NCI-H1930 (cell line): ENCODE results near the gene SNAPC4.
"Not testable (repeated sequence)": the region's sequence is repeated elsewhere in the genome, so short reads cannot be mapped to it uniquely, and the experiment has no call there.

ENCODE experiments used
- DNase-seq, 2 experiments: peaks; one replicate each; lab custom pipeline; 2025; lab: John Stamatoyannopoulos, UW

Gene SNAPC4

DNA sequence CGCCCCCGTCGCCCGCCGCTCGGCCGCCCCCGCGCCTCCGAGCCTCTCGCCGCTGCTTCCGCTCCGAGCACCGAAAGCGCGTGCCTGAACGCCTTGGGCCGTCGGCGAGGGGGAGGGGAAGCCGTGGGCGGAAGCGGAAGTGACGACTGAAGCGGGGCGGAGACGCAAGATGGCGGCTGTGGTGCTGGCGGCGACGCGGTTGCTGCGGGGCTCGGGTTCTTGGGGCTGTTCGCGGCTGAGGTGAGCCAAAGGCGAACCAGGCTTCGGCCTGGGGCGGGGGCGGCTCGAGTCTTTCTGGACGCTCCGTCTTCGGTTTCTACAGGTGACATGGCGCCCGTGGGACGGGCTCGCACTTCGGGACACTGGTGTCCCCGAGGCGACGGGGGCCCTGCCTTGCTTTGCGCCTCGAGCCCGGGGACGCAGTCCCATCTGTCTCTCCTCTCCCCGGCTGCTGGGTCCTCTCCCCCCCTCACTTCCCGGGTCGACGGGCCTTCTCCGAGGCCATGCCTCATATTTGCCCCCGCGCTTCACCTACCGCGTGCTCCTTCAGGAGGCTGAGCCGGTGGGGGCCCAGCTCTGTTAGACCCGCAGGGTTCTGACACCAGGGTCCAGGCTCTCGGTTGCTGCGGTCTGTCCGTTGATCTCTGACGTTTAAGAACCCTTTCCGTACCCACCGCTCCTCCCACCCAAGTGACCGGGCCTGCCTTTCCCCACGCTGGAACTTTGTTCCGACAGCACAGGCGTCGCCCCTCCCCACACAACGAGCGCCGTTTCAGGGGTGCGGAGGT lies 10.7 kb upstream of the SNAPC4 start, which contains the start of the genes ENTR1 and PMPCA:
Gene ENTR1 (minus strand): TSS at position 115 of the 788 bp plus-strand sequence. CDS start 217 bp downstream, outside the sequence.
Gene PMPCA (plus strand): TSS at position 159 of the 788 bp plus-strand sequence. CDS start 11 bp downstream, at position 170.
- DNase-seq, result peak; percentile 62 to 83

DNA sequence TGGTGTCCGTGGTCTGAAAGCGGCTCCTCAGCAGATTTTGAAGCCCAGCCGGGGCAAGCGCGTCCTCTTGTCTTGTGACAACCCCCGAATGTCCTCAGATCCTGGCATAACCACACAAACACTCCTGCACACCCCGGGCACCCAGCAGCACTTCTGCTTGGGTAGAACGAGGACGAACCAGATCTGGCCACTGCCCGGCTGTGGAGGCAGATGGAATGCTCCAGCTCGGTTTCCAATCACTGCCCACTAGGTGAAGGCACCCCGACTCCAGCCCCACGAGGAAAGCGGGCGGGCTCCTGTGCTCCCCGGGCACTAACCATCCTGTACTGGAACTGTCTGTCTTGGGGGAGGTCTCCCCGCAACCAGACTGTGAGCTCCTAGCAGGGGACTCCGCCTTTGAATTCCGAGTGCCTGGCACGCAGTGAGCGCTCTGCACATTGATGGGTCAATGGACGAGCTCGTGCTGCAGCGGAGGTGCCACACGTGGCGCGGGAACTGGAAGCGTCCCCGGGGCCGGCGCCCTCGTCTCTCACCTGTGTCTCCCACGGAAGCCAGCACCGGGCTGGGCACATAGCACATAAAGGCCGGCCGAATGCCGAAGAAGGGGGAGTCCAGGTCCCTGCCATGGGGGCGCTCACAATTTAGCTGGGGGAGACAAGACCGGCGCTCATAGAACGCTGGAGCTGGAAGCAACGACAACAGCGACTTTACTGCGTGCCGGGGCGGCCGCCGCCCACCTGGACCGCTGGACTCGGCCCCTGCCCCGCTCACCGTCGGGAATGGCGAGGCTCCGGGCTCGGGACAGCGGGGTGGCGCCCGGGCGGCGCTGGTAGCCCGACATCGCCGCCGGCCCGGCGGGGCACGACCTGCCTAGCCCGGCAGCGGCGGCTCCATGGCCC lies 9.8 kb upstream of the SNAPC4 start:
- no peak for DNase-seq

DNA sequence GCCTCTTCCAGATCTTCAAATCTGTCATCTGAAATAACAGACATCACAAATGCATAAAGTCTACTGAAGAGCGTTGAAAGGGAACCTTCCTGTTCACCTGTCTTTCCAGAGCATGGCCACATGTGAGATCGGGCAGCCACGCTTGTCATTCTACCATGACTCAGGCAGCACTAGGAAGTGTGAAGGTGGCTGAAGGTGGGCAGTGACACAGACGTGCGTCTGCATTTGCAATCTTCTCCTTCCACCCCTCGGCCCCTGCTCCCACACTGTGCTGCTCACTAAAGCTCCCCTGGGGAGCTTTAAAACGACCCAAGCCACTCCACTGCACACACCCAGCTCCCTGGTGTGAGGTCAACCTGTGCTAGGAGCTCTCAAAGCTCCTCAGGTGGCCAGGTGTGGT lies 7.9 kb upstream of the SNAPC4 start:
- DNase-seq, result no peak

DNA sequence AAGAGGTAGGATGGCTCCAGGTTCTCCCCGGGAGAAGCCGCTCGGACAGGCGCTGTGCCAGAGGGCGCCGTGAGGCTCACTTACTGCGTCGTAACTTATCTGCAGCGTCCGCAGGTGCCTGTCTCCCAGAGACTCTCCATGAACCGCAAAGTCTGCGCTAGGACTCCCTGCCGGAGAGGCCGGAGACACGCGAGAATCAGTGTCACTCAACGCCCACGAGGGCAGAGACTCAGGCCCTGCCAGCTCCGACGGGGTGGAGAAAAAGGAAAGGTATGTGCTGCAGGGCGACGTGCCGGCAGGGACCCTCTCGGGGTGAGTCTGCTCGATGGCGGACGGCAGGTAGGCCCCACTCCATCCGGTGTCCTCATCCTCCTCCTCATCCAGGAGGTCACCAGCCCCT lies 7.1 kb upstream of the SNAPC4 start:
- DNase-seq, result not testable (repeated sequence)

DNA sequence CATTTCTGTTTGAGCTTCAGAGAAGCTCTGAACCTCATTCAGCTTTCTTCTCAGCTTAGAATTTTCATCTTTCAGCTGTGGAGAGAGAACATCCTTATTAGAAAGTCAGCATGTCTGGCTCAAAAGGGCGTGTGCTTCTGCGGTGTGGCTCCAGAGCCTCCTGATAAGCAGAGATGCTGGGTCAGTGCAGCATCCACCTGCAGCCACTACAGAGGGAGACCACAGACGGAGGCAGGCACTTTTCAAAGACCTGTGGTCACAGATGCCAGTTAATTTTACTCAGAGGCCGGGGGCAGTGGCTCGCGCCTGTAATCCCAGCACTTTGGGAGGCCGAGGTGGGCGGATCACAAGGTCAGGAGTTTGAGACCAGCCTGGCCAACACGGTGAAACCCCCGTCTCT lies 5.9 kb upstream of the SNAPC4 start:
- DNase-seq, result not testable (repeated sequence)

DNA sequence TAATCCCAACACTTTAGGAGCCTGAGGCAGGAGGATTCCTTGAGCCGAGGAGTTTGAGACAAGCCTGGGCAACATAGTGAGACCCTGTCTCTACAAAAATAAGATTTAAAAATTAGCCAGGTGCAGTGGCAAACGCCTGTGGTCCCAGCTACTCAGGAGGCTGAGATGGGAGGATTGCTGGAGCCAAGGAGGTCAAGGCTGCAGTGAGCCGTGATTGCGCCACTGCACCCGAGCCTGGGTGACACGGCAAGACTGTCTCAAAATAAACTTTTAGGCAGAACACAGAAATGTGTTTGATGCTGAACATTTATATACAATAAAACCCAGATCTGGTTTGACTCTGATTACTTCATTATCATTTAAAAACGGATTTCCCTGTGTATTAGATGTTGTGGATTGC lies 5.5 kb upstream of the SNAPC4 start:
- no peak for DNase-seq

DNA sequence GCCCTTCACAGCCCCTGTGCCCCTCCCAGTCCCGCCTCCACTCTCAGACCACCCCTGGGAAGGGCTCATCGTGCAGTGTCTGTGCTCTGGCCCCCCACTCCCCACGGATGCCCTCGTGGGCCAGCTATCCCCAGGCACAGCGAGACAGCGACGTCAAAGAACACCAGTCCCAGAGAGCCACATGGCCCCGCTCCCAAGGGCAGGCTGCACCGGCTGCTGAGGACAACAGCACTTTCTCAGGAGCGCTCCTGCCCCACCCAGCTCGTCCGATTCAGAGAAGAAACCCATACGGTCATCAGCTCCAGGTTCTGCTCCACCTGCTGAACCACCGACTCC lies 4.8 kb upstream of the SNAPC4 start:
- no peak for DNase-seq

DNA sequence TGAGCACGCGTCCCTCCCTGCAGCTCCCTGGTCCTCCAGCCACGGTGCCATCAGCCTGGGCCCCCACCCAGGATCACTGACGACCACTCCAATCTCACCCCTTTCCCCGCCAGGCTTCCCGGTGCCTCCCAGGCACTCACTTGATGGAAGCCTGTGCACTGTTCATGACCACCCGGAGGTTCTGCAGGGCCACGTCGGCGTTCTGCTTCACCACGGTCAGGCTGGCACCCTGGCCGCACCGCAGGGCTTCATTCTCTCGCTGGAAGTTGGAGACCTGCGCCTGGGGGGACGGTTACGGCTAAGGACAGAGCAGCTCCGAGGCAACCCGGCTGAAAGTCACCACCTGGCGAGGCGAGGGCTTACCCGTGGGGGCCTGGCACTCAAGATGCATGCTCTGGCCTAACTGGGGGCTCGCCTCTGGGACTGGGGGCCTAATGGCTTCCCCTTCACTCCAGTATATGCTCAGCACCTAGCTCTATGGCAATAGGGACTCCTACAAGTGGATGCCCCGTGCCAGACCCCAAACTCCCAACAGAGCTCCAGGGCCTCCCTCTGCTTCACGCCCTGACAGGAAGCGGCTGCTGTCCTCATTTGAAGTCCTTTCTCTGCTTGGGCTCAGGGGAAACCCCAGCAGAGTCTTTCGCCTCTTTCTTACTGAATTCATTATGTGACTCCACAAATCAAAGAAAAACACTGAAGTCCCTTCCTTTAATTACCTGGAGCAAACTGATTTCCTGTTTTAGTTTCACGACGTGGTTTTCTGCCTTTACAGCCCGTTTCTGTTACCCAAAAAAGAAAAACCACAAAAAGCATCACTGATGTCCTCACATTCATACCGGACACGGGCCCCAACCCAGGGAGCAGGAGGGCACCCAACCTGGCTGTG lies 4.2 kb upstream of the SNAPC4 start:
- DNase-seq, result no peak

DNA sequence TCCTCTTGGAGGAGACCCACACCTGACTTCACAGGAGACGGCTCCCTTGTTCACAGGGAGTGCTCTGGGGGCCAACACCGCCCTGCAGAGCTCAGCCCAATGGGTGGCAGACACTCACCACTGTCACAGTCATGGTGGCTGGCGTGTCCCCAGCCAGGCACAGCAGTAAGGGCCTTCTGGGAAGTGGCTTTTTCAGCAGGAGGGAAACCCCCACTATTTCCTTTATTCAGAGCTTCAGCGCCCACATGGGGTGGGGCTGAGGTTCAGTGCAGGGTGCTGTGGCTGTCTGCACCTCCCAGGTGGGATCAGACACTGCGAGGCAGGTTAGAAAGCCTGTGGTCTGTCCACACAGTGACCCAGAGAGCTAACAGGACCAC lies 3.6 kb upstream of the SNAPC4 start:
- no peak for DNase-seq

DNA sequence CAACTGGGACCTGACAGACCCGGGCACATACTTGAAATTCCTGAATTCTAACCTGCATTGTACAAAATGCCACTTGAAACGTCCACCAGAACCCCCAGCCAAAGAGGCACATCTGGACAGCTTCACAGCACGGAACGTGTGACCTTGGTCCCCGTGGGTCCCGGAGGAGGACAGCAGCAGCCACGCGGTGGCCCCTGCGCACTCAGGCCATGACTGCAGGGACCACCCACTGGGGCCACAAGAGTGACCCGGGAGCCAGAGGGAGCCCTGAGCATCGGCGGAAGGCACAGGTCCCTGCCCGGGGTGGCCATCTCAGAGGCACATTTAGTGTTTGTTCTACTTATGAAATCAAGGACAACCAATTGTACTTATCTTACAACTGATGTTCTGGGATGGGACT lies 2.1 kb upstream of the SNAPC4 start:
- DNase-seq, result no peak

DNA sequence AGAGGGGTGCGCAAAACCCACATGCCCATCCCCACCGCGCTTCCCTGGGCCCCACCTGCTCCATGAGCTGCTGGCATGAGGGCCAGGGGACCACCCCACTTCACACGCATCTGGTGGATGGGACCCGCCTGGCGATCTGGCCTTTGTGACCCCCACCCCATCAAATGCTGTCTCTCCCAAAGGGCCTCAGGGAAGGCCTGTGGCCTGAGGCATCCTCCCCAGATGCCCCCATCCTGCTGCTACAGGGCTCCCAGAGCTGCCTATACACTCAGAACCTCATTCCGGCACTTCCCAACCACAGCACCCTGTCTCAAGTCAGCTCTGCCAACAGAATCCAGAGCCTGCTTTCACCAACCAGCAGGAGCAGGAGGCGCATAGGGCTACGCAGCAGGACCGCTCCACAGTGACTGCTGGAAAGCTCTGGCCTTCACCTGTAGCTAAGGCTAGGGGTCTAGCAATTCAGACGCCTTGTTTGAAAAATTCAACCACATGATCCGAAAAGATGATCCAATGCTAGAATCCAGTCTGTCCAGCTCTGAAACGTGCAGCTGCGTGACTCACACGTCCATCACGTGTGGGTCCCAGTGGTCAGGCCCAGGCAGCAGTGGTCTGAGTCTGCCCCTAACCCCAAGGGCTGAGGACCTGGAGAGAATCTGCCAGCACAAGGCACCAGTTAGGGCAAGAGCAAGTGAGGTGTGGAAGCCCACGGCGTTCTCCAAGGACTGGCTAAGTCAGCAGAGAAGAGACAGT lies 1.4 kb upstream of the SNAPC4 start:
- DNase-seq, result no peak

DNA sequence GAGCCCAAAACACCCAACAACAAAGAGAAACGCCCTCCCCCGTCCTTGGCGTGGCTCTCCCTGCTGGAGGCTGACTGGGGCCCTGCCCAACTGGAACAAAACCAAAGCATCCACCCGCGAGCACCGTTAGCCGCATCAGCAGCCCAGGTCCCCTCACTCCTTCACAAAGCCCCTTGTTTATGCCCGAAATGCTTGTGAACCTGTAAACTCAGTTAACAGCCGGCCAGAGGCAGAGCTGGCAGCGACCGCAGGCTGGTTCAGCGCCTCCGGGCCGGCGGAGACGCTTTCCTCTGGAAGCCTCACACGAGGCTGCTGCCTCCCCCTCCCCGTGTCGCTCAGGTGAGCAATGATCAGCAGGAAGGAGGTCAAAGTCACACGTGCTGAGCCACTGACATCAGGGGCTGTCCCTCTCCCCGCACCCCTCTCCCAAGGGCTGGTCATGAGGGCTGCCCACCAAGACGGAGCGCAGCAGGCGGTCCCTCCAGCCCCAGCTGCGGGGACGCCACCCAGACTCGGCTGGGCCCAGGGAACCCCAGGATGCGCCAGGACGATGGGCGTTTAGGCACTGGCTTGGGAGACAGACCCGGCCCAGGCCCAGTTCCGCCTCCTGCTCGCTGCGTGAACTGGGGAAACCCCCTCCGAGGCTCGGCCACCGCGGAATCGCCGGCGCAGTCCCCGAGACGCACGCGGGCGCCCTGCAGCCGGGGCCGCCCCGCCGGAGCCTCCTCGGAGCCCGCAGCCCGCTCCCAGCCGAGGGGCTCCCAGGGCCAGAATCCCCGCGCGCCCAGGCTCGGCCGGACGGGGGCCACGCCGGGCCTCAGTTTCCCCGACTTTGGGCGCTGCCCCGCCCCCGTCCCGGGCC lies 563 bp downstream of the SNAPC4 start:
- no peak for DNase-seq

DNA sequence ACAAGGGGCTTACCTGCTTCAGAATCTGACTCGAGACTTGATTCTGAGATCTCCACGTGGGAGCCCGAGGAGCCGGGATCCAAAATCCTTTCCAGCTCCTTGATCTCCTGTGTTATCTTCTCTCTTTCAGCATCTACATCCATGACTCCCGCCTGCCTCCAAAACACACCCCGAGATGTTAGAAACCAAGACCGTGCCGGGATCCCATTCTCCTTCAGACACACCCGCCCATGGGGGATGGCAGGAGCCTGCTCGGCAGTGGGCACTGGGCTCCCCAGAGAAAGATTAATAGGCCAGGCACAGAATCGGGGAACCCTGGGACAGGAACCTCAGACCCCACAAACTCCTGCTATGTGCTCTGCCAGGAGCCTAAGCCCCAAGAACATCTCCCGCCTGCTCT lies 1.7 kb downstream of the SNAPC4 start:
- no peak for DNase-seq

DNA sequence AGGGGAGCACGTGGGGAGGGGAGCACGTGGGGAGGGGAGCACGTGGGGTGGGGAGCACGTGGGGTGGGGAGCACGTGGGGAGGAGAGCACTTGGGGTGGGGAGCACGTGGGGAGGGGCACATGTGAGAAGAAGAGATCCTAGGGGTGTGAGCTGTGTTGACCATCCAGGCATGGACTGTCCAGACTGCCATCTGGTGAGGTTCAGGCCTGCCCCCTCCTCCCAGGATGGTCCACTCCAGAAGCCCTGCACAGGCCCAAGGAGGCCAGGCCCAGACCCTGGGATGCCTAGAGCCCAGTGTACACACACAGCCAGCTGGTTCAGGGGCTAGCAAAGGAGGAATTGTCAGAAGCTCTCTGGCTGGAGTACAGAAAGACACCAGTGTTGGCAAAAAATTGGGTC lies 2.3 kb downstream of the SNAPC4 start:
- no peak for DNase-seq

DNA sequence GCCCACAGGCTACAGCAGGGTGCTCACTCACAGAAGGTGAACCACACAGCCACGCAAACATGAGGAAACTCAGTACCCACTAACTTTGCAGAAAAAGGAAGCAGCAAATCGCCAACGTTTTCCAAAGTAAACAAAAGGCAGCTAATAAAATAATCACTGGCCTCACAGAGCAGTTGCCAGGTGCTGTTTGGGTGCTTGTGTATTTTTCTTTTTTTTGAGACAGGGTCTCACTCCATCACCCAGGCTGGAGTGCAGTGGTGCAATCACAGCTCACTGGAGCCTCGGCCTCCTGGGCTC lies 3.8 kb downstream of the SNAPC4 start:
- DNase-seq, result no peak

DNA sequence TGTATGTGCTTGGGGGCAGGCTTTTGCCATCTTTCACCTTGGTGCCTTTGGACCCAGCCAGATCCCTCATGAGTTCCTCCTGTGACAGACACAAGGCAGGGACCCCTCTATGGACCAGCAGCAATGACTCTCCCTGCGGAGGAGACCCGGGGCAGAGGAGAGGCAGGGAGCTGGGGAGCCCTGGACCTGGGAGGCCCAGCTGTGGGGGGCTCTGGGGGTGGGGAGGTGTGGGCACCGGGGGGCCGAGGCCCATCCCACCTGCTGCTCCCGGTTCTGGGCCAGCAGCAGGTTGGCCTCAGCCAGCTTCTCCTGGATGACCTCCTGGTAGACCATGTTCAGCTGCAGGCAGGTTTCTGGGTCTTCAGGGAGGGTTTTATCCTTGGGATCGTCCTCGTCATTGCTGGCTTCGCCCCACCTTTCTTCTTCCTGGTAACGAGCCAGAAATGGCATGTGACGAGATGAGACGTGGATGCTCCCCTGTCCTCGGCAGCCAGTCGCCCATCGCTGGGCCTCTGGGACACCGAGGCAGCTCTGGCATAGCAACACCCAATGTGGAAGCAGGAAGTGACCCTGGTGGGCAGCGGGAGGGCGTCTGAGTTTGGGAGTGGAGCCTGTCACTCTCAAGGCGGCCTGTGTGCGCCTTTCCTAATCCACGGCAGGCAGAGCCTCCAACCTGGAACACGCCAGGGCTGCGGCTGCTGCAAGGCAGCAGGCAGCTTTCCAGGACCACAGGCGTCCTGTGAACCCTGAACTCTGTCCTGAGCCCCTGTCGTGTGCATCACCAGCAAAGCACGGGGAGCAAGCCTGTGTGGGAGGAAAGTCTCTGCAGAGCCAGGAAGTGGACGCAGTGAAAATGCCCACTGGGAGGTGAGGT lies 4.4 kb downstream of the SNAPC4 start:
- no peak for DNase-seq

DNA sequence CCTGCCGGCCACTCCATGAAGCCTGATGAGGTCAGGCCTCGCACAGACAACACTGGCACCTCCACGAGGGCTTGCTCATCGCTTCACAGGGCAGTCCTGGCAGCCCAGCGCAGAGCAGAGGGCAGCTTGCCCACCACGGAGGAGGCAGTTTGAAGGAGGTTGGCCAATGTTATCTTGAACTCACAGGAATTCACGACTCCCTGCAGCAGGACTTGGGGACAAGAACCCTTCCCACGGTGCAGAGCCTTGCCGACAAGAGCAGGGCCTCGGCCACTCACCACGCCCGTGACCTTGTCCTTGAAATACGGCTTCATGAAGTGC lies 5.0 kb downstream of the SNAPC4 start:
- DNase-seq, result no peak

DNA sequence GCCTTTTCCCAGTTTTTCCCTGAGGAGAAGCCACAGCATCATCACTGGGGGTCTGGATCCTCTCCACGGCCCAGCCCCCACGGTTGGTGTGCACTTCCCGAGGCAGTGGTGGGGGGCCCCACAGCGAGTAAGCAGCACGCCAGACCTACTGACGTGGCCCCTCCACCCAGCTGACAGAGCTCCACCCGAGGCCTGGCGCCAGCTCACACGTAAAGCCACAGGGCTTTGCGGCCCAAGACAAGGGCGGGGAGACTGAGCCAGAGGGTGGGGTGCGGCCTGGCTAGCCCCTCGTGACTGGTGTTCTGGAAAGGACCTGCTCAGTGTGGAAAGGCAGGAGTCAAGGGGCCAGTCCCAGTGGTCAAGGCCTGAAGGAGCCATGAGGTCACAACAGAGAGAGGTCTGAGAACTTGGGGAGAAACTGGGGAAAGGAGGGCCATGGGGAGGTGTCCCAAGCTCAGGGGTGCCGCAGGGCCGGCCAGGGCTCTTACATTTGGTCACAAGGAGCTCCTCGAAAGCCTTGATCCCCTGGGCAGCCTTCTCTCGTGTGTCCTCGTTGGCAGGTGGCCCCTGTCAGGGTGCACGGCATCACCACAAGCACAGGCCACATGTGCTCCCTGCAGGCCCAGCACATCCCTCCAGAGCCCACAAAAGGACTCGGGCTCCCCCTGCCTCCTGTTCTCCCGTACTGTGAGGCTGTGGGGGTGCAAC lies 5.5 kb downstream of the SNAPC4 start:
- DNase-seq, result no peak

DNA sequence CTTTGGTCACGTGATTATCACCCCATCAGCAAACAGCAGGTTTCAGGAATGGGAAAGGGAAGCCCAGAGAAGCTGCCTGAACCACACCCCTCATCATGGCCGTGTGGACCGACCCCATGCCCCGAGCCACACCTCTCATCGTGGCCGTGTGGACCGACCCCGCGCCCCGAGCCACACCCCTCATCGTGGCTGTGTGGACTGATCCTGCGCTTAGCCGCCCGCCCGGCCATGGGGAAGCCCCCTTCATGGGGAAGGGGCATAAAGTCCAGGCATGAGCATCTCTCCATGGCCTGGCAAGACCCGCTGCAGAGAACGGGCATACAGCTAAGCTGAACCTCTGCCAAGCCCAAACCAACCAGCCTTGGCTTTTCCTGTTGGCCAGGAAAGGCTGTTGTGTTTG lies 6.4 kb downstream of the SNAPC4 start:
- no peak for DNase-seq
